Skeletal muscle satellite cell (primary cell): Measurements from ENCODE around the gene UBALD2.

Source experiments
- H3K27me3 ChIP-seq: 2 replicates; pipeline ENCODE4 v1.7.0; 2013; ENCODE audit warnings: low read length; ENCODE audit not compliant: control insufficient read depth, insufficient read depth
- H3K36me3 ChIP-seq: 2 replicates; pipeline ENCODE4 v1.7.0; 2013; ENCODE audit warnings: mild to moderate bottlenecking, control low read depth, low read length; ENCODE audit not compliant: insufficient read depth
- H3K4me1 ChIP-seq: 2 replicates; pipeline ENCODE4 v1.7.0; 2013; ENCODE audit warnings: low read length; ENCODE audit not compliant: control insufficient read depth, insufficient read depth
- H3K4me2 ChIP-seq: 2 replicates; pipeline ENCODE4 v1.7.0; 2013; ENCODE audit warnings: mild to moderate bottlenecking, low read length
- H3K4me3 ChIP-seq: 2 replicates; pipeline ENCODE4 v1.7.0; 2013; ENCODE audit warnings: low read length
- H3K9ac ChIP-seq: 2 replicates; pipeline ENCODE4 v1.7.0; 2013; ENCODE audit warnings: mild to moderate bottlenecking, low read depth, low read length, moderate library complexity
- H3K9me3 ChIP-seq: replicated peaks from 2 replicates; pipeline ENCODE4 v1.7.0; 2013; ENCODE audit warnings: mild to moderate bottlenecking, control low read depth, low read length

The UBALD2 gene

GRCh38 chr17:76276461-76277299 lies 11.5 kb downstream of the UBALD2 start:
- no peak overlapping the region for H3K9ac ChIP-seq
- H3K4me1 ChIP-seq: peaks cover 5% of the 10 kb centered on the region
- H3K4me3 ChIP-seq: no peak overlapping the region
- no peaks in the 10 kb centered on the region for H3K9me3 ChIP-seq
- no peaks in the 10 kb centered on the region for H3K27me3 ChIP-seq
- H3K4me2 ChIP-seq: no peak overlapping the region
- no peaks in the 10 kb centered on the region for H3K36me3 ChIP-seq

DNA sequence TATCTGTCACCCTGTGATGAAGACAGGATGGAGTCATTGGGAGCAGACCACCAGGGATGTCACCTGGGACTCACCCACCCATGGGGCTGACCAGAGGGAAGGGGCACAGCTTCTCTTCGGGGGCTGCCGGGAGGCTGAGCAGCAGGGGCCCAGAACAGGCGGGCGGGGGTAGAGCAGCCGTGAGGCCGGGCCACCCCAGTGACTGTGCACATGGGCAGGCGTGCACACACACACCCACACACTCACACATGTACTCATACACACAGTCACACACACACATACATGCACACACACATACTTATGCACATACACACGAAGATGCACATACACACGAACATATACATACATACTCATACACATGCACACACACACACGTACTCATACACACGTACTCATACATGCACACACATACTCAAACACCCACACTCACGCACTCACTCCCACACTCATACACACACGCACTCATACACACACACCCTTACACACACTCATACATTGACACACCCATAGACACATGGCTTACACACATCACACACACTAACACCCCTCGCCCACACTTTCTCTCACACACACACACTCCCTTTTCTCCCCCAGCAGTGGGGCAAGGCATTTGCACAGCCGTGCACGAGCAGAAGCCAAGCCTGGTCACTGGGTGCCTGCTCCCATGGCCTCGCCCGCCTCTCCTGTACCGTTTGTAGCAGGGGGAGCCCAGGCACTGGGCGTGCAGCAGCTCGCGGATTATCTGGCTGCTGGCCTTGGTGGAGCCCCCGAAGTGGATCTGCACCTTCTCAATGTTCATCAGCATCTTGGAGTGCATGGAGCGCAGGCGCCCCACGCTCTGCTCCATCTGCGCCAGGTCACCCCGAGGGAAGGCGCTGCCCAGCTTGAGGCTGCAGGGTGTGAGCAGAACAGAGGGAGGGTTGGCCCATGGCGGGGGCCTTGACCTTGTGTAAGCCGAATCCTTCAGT lies 12.4 kb downstream of the UBALD2 start:
- Histone ChIP-seq H3K9me3 (no peaks in the 10 kb centered on the region), H3K4me3 (no peak overlapping the region), H3K9ac (no peak overlapping the region), H3K36me3 (no peaks in the 10 kb centered on the region), H3K4me1 (peaks cover 5% of the 10 kb centered on the region), H3K27me3 (no peaks in the 10 kb centered on the region), H3K4me2 (no peak overlapping the region)

DNA sequence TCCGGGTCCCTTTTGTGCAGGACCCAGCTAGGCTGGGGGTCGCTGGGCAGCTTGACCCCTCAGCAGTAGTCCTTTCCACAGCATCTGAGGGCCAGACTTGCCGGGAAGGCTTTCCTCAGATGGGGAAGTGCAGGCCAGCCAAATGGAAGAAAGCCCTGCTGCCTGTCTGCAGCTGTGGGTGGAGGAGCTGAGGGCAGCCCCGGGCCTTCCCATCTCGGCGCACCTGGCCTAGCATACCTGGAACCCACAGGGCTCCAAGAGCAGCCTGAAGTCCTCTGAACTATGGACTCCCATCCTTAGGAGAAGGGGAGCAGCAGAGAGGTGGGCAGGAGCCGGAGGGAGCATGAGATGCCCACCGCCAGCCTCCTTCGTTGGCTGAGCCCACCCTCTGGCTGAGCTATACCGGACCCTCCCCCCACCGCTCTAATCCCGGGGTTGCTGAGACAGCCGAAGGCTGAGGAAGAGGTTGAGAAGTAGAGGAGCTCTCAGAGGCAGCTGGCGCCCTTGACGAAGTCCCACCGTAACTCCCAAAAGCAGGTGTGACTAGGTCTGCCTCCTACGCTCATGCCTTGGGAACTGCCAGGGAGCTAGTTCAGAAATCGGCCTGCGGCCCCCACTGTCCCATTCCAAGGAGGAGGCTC lies 13.2 kb downstream of the UBALD2 start:
- Histone ChIP-seq H3K9ac (no peak overlapping the region), H3K9me3 (no peaks in the 10 kb centered on the region), H3K27me3 (no peaks in the 10 kb centered on the region), H3K36me3 (no peaks in the 10 kb centered on the region), H3K4me2 (no peak overlapping the region), H3K4me3 (no peak overlapping the region), H3K4me1 (peaks cover 5% of the 10 kb centered on the region)

DNA sequence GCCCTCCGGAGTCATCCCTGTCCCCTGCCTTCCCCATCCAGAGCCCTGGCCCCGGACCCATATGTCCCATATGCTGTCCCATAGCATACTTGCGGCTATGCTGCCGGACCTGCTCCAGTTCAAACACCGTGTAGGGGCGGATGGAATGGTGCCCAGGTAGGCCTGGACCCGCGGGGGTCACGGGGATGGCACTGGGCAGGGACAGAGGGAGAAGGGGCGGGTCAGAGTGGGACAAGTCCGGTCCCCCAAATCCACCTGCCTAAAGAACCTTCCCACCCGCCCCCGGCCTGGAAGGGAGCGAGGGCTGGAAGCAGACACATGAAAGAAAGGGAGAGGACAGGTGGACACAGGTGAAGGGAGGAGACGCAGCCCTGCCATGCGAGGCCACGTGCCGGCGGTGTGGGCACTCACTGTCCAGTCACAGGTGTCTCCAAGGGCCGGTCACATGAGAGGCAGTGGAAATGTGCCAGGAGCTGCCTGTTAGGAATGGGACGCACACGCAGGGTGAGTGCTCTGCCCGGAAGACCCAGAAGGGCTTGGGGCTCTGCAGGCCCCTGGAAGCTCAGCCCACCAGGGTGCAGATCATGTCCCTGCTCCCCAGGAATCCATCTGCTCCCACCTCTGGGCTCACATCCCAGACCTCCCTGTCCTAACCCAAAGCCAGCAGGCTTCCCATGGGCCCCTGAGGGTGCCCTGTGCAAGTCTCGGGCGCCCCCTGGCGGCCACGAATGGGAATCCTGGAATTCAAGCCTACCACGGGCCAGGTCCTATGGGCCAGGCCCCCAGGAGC lies 14.0 kb downstream of the UBALD2 start:
- no peak overlapping the region for H3K4me2 ChIP-seq
- no peaks in the 10 kb centered on the region for H3K36me3 ChIP-seq
- no peaks in the 10 kb centered on the region for H3K9me3 ChIP-seq
- H3K4me3 ChIP-seq: no peak overlapping the region
- H3K27me3 ChIP-seq: no peaks in the 10 kb centered on the region
- H3K4me1 ChIP-seq: peaks cover 5% of the 10 kb centered on the region
- no peak overlapping the region for H3K9ac ChIP-seq

GRCh38 chr17:76279742-76280287 lies 14.7 kb downstream of the UBALD2 start:
- Histone ChIP-seq H3K9ac (no peak overlapping the region), H3K9me3 (no peaks in the 10 kb centered on the region), H3K27me3 (no peaks in the 10 kb centered on the region), H3K4me3 (no peak overlapping the region), H3K4me1 (peaks cover 5% of the 10 kb centered on the region), H3K4me2 (no peak overlapping the region), H3K36me3 (no peaks in the 10 kb centered on the region)

- H3K4me2 ChIP-seq: no peak overlapping the region
- H3K36me3 ChIP-seq: no peaks in the 10 kb centered on the region
- H3K27me3 ChIP-seq: no peaks in the 10 kb centered on the region
- H3K9ac ChIP-seq: no peak overlapping the region
- H3K9me3 ChIP-seq: no peaks in the 10 kb centered on the region
- H3K4me3 ChIP-seq: no peak overlapping the region
- H3K4me1 ChIP-seq: peaks cover 5% of the 10 kb centered on the region
Measured at GRCh38 chr17:76280650-76281049, 15.5 kb downstream of the UBALD2 start.

- Histone ChIP-seq H3K4me1 (peaks cover 3% of the 10 kb centered on the region), H3K4me3 (no peak overlapping the region), H3K27me3 (no peaks in the 10 kb centered on the region), H3K4me2 (no peak overlapping the region), H3K36me3 (no peaks in the 10 kb centered on the region), H3K9ac (no peak overlapping the region), H3K9me3 (no peaks in the 10 kb centered on the region)
Measured at GRCh38 chr17:76281573-76282371, 16.6 kb downstream of the UBALD2 start.

DNA sequence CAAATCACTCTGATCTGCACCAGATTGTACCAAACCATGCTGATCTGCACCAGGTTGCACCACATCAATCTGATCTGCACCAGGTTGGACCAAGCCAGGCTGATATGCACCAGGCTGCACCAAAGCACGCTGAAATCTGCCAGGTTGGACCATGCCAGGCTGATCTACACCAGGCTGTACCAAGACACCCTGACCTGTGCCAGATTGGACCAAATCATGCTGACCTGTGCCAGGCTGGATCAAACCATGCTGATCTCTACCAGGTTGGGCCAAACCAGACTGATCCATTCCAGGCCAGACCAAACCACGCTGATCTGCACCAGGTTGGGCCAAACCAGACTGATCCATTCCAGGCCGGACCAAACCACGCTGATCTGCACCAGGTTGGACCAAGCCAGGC lies 27.4 kb downstream of the UBALD2 start:
- Histone ChIP-seq H3K9me3 (no peaks in the 10 kb centered on the region), H3K36me3 (peaks cover 8% of the 10 kb centered on the region), H3K4me2 (no peak overlapping the region), H3K9ac (no peak overlapping the region), H3K4me3 (no peak overlapping the region), H3K4me1 (no peaks in the 10 kb centered on the region), H3K27me3 (no peaks in the 10 kb centered on the region)

DNA sequence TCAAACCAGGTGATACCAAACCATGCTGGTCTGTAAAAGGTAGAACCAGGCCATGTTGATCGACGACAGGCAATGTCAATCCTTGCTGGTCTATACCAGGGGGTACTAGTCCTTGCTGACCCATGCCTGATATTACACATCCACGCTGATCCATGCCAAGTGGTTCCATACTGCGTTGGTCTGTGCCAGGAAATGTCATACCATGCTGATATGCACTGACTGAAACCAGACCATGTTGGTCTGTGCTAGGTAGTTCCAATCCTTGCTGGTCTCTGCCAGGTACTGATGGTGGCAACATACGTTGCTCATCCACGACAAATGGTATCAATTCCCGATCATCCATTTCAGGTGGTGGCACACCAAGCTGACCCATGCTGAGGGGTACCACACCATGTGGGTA lies 28.0 kb downstream of the UBALD2 start:
- Histone ChIP-seq H3K4me2 (no peak overlapping the region), H3K4me3 (no peak overlapping the region), H3K9me3 (no peaks in the 10 kb centered on the region), H3K9ac (no peak overlapping the region), H3K27me3 (no peaks in the 10 kb centered on the region), H3K4me1 (no peaks in the 10 kb centered on the region), H3K36me3 (peaks cover 8% of the 10 kb centered on the region)

DNA sequence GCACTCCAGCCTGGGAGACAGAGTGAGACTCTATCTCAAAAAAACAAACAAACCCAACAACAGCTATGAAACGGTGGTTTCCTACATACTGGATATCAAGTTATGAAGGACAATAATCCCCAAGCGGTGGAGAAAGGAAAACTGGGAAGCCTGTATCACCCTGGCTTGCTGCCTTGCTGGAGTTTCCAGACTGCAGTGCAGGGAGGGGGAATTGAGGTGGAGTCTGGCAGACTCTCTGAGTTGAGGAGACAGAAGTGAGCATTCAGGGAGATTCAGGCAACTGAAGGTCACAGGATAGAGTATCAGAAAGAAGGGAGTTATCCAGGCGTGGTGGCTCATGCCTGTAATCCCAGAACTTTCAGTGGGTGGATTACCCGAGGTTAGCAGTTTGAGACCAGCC lies 31.0 kb downstream of the UBALD2 start:
- Histone ChIP-seq H3K4me3 (no peak overlapping the region), H3K36me3 (peaks cover 8% of the 10 kb centered on the region), H3K9me3 (no peaks in the 10 kb centered on the region), H3K4me2 (no peak overlapping the region), H3K27me3 (no peaks in the 10 kb centered on the region), H3K4me1 (no peaks in the 10 kb centered on the region), H3K9ac (no peak overlapping the region)
